Esophagus muscularis mucosa (tissue), 3 donors: ENCODE results near the gene PGLYRP3.

Experiments used
- CTCF ChIP-seq, 3 experiments: fragments of 200-600 bp in 2 of 3; fragments of 450-650 bp in 1 of 3; sonication (generic) in 2 of 3; IDR thresholded peaks; one replicate each; pipeline ENCODE4 v1.5.1; 2017 to 2019; ENCODE audit warnings: antibody characterized with exemption in 3 of 3, mild to moderate bottlenecking in 2 of 3, moderate library complexity in 1 of 3
- EP300 ChIP-seq: sonication (generic); formaldehyde crosslinking; IDR thresholded peaks from one replicate; pipeline ENCODE4 v1.6.1; 2017; ENCODE audit warnings: antibody characterized with exemption

GRCh38 chr1:153307221-153307600, 5.5 kb downstream of the PGLYRP3 start:
- no peak for TF ChIP-seq CTCF (IDR thresholded peaks at IDR 0.05)
- no peak for TF ChIP-seq EP300
